HCT116 (cell line): ENCODE measurements around the gene PRDM2.
A peak's percentile ranks its signal among the peaks of the same experiment; 100 is the strongest.

Experiments
- ATF3 ChIP-seq: IDR thresholded peaks from 2 replicates; pipeline ENCODE4 v1.6.1; 2012
- CTCF ChIP-seq, 3 experiments: fragments of 200-600 bp in 1 of 3; sonication (generic) in 1 of 3; IDR thresholded peaks in 2 of 3; conservative IDR thresholded peaks in 1 of 3; 2 replicates each; pipeline ENCODE4 v1.5.1; 2012 to 2017; ENCODE audit warnings: low read depth in 2 of 3, low read length in 2 of 3, antibody characterized with exemption in 1 of 3, borderline replicate concordance in 1 of 3, control low read depth in 1 of 3, mild to moderate bottlenecking in 1 of 3, mixed read lengths in 1 of 3, mixed run types in 1 of 3, moderate library complexity in 1 of 3; ENCODE audit not compliant: insufficient read depth in 1 of 3
- EZH2 ChIP-seq: fragments of 200-600 bp; sonication (generic); IDR thresholded peaks from 2 replicates; pipeline ENCODE4 v1.6.1; 2017; ENCODE audit warnings: antibody characterized with exemption, mixed run types
- EZH2phosphoT487 ChIP-seq: fragments of 200-600 bp; IDR thresholded peaks from 2 replicates; pipeline ENCODE4 v1.6.1; 2018; ENCODE audit warnings: antibody characterized with exemption, borderline replicate concordance
- MAX ChIP-seq: IDR thresholded peaks from 2 replicates; pipeline ENCODE4 v1.6.1; 2012
- POLR2A ChIP-seq: IDR thresholded peaks from 2 replicates; pipeline ENCODE4 v1.7.0; 2011; ENCODE audit warnings: borderline replicate concordance; ENCODE audit not compliant: insufficient read depth, insufficient read length; ENCODE audit errors: extremely low read depth
- REST ChIP-seq: IDR thresholded peaks from 2 replicates; pipeline ENCODE4 v1.6.1; 2012; ENCODE audit warnings: low read depth
- SRF ChIP-seq: IDR thresholded peaks from 2 replicates; pipeline ENCODE4 v1.6.1; 2012; ENCODE audit warnings: low read depth

GRCh38 chr1:13807209-13807608 is 107.2 kb downstream of the PRDM2 start:
- peak; percentile 68 to 72 (median 72) for TF ChIP-seq CTCF (IDR thresholded peaks at IDR 0.05 in 2 of 3, conservative IDR thresholded peaks at IDR 0.05 in 1 of 3; ENCODE audit: borderline replicate concordance in 1 of 3, insufficient read depth in 1 of 3, low read depth in 2 of 3, low read length in 2 of 3)
- TF ChIP-seq EZH2phosphoT487 = no peak
- no peak for TF ChIP-seq EZH2
- no peak for TF ChIP-seq POLR2A
- TF ChIP-seq REST = no peak
- TF ChIP-seq MAX = no peak
- TF ChIP-seq SRF = no peak
- TF ChIP-seq ATF3 = no peak
